ENCODE measurements around the gene IKBKE. TPM values are rescaled to one million over a fixed set of nuclear protein-coding genes. Genes with fewer than 3 reads are reported as not detected.

Gene IKBKE
- total and polyA plus RNA-seq, 2 donors (not counting 3 experiments of a cell fraction or from before 2014, with no cell fraction given), result 17.9 to 20.7 TPM

- ChIA-PET CTCF (interaction anchor here (0.8 to 3.3 kb wide), 5 partner anchors 9 to 57 kb away, joined by 3 to 16 read pairs (median 7); no protein-coding TSS in a partner anchor), POLR2A (no interaction called here)
- DNase-seq (ENCODE audit: low read depth, low spot score) (no peak), FAIRE-seq (no peak)
- TF ChIP-seq EZH2 (IDR thresholded peaks at IDR 0.05; ENCODE audit: borderline replicate concordance, low read depth, low read length, severe bottlenecking) (no peak), MAX (IDR thresholded peaks at IDR 0.05; ENCODE audit: insufficient read depth, insufficient read length) (no peak), CTCF (IDR thresholded peaks at IDR 0.05; ENCODE audit: extremely low read depth in 1 of 2, insufficient read depth in 1 of 2, low read depth in 1 of 2, low read length in 2 of 2) (no peak), FOS (IDR thresholded peaks at IDR 0.05; ENCODE audit: borderline replicate concordance, insufficient read depth, low read length) (no peak), GATA2 (IDR thresholded peaks at IDR 0.05; ENCODE audit: insufficient read depth, insufficient read length, low read depth, low read length) (no peak), POLR2A (IDR thresholded peaks at IDR 0.05; ENCODE audit: low read depth, low read length) (no peak), JUN (IDR thresholded peaks at IDR 0.05; ENCODE audit: borderline replicate concordance, insufficient read depth, insufficient read length, low read depth) (no peak), MYC (IDR thresholded peaks at IDR 0.05; ENCODE audit: low read depth, low read length) (no peak), POLR2AphosphoS5 (IDR thresholded peaks at IDR 0.05; ENCODE audit: insufficient read depth, low read depth, low read length) (no peak)
- Histone ChIP-seq H3K4me1 (ENCODE audit: control insufficient read depth, extremely low read depth, insufficient read depth, low read length) (no peaks in the 10 kb centered on the region), H3K9me3 (replicated peaks; ENCODE audit: control insufficient read depth, insufficient read depth, low read length) (no peaks in the 10 kb centered on the region), H3K9ac (replicated peaks; ENCODE audit: extremely low read depth, insufficient read depth, low read length) (no peak overlapping the region), H3K4me2 (ENCODE audit: insufficient read depth, low read length) (no peak overlapping the region), H3K79me2 (ENCODE audit: control insufficient read depth, insufficient read depth, low read length) (no peaks in the 10 kb centered on the region), H3K4me3 (replicated peaks in 1 of 3; ENCODE audit: insufficient read depth in 1 of 3, low read depth in 1 of 3, low read length in 3 of 3) (no peak overlapping the region), H3K27me3 (ENCODE audit: control insufficient read depth in 2 of 2, insufficient read depth in 2 of 2, low read length in 2 of 2) (peaks cover 0 to 16% of the 10 kb centered on the region in 2 experiments), H2AFZ (ENCODE audit: low read depth, low read length) (no peak overlapping the region), H3K36me3 (ENCODE audit: control insufficient read depth in 2 of 2, extremely low read depth in 1 of 2, insufficient read depth in 2 of 2, low read length in 2 of 2) (no peaks in the 10 kb centered on the region), H3K9me1 (replicated peaks; ENCODE audit: control insufficient read depth, extremely low read depth, insufficient read depth, low read length) (no peaks in the 10 kb centered on the region), H3K27ac (ENCODE audit: insufficient read depth, low read depth, low read length) (no peak overlapping the region), H4K20me1 (replicated peaks; ENCODE audit: control insufficient read depth, extremely low read depth, insufficient read depth, low read length) (no peaks in the 10 kb centered on the region)
- no TSS peak for BruUV-seq (replicated peaks)
- dilution Hi-C loops (cut with MboI; ENCODE audit: extremely low pct_ligation_motif_present, low sequenced_read_pairs) (no loop called here), intact Hi-C loops (cut with micrococcal nuclease) (no loop called here)
Measured at GRCh38 chr1:206535853-206536188, 65.5 kb downstream of the IKBKE start.

Measured in endothelial cell of umbilical vein (primary cell).